GM12892 (cell line): Measurements from ENCODE around the gene JAZF1.

Source experiments
- POLR2A ChIP-seq: IDR thresholded peaks from 2 replicates; pipeline ENCODE4 v1.6.1; 2011; ENCODE audit warnings: low read depth, low read length, control low read depth
- TAF1 ChIP-seq: IDR thresholded peaks from 2 replicates; pipeline ENCODE4 v1.6.1; 2011; ENCODE audit warnings: low read depth, mild to moderate bottlenecking, control low read depth, low read length, borderline replicate concordance

DNA sequence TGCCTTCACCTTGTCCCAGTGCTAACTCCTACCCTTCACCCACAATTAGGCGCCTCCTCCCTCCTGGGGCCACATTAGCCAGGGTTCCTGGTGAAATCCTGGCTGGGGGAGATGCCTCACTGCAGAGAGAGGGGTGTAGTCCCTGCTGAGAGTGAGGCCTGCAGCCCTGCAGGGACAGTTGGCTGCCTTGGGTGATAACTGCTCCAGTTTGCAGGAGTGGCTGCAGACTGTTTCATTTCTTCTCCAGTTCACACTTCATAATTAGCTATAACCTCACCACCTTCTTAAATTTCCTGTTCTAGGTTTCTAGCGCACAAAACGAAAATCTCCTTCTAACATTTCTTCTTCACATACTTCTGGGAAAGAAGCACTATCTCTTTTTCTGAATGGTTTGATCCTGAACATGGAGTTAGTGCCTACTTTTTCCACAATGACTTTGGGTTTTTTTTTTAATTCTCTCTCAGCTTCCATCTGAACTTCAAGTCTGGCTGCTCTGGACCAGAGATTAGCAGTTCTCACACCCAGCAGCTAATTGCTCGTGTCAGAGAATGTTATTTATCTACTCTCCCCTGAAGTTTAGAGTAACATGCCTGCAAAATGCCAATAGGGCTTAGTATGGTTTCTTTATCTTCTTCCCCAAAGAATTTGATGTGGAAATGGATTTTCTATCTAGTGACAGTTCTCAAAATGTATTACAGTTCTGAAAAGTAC lies 15.5 kb upstream of the JAZF1 start:
- TF ChIP-seq POLR2A (no peak), TAF1 (no peak)
